Lung (tissue), 13 donors: ENCODE data around the gene CMSS1. TPM values are rescaled to one million over a fixed set of nuclear protein-coding genes. Genes with fewer than 3 reads are reported as not detected.
"Not testable (repeated sequence)": the region's sequence is repeated elsewhere in the genome, so short reads cannot be mapped to it uniquely, and the experiment has no call there.

Source experiments
- ATAC-seq: fragments of 200-7000 bp; cut with Tn5 transposase; one replicate; pipeline ENCODE4 v1.9.1; 2020; ENCODE audit warnings: moderate number of reproducible peaks; ENCODE audit not compliant: insufficient read depth, low FRiP score
- DNase-seq, 3 donors: peaks; one replicate each; pipeline ENCODE4 v3.0.0-alpha.2; 2013 to 2017
- H3K27ac ChIP-seq, 2 donors: one replicate each; pipeline ENCODE4 v1.5.1; 2013; ENCODE audit warnings: mild to moderate bottlenecking in 2 of 2, moderate library complexity in 2 of 2, control low read depth in 1 of 2, inconsistent platforms in 1 of 2, low read depth in 1 of 2, low read length in 1 of 2
- H3K27me3 ChIP-seq, 3 donors: one replicate each; pipeline ENCODE4 v1.5.1; 2013; ENCODE audit warnings: low read length in 2 of 3; ENCODE audit not compliant: control insufficient read depth in 3 of 3, insufficient read depth in 3 of 3
- H3K36me3 ChIP-seq, 4 donors: one replicate each; pipeline ENCODE4 v1.5.1; 2013; ENCODE audit warnings: low read length in 4 of 4, mild to moderate bottlenecking in 1 of 4, moderate library complexity in 1 of 4; ENCODE audit not compliant: control insufficient read depth in 4 of 4, insufficient read depth in 4 of 4
- H3K4me1 ChIP-seq, 5 donors: one replicate each; pipeline ENCODE4 v1.5.1; 2013; ENCODE audit warnings: low read length in 5 of 5, mild to moderate bottlenecking in 2 of 5, moderate library complexity in 1 of 5; ENCODE audit not compliant: control insufficient read depth in 5 of 5, insufficient read depth in 5 of 5
- H3K4me3 ChIP-seq: one replicate; pipeline ENCODE4 v1.5.1; 2013; ENCODE audit warnings: mild to moderate bottlenecking, control low read depth, moderate library complexity
- H3K9ac ChIP-seq, 2 donors: one replicate each; pipeline ENCODE4 v1.5.1; 2013; ENCODE audit warnings: low read length in 2 of 2, control low read depth in 1 of 2; ENCODE audit not compliant: insufficient read depth in 1 of 2
- H3K9me3 ChIP-seq, 4 donors: one replicate each; pipeline ENCODE4 v1.5.1; 2013; ENCODE audit warnings: low read length in 3 of 4, mild to moderate bottlenecking in 1 of 4, moderate library complexity in 1 of 4; ENCODE audit not compliant: control insufficient read depth in 4 of 4, insufficient read depth in 3 of 4
- WGBS, 2 donors: extraction: QIAGEN DNeasy Blood & Tissue Kit; methylation state at CpG; one replicate each; pipeline ENCODE4 v1.1.7; 2013; 5-methylcytosine and 5-hydroxymethylcytosine counted together
- polyA plus RNA-seq, 2 donors: library from polyadenylated mRNA; stranded (reverse); fragments of 200-250 nt; gene quantifications; one replicate each; pipeline ENCODE4 v1.2.1, GENCODE V29; 2013
- small RNA-seq: library from RNA; depleted of rRNA; stranded (forward); fragments of <200 nt; gene quantifications from one replicate; pipeline ENCODE3, GENCODE V24; 2014; ENCODE audit warnings: low replicate concordance
- total RNA-seq, 2 donors: library from RNA; depleted of rRNA in 1 of 2; stranded (reverse); fragments of >200 nt in 1 of 2; gene quantifications; one replicate each; pipeline ENCODE4 v1.2.1, GENCODE V29; 2014 to 2021
- TF ChIP-seq, protein P1 (sequence below): IDR thresholded peaks from 2 replicates; pipeline ENCODE4 v1.5.1; 2012; ENCODE audit warnings: mild to moderate bottlenecking; ENCODE audit errors: control extremely low read depth, extremely low read depth
- donor health status: control.
- donor health status: control.
- donor health status: Bipolar disorder and iron deficiency.
- donor health status: healthy.
- donor health status: DM: yes; HTN: yes; CAD: no.

Gene CMSS1
- total and polyA plus RNA-seq, 4 donors = 12.3 to 28.9 (median 22.6) TPM

DNA sequence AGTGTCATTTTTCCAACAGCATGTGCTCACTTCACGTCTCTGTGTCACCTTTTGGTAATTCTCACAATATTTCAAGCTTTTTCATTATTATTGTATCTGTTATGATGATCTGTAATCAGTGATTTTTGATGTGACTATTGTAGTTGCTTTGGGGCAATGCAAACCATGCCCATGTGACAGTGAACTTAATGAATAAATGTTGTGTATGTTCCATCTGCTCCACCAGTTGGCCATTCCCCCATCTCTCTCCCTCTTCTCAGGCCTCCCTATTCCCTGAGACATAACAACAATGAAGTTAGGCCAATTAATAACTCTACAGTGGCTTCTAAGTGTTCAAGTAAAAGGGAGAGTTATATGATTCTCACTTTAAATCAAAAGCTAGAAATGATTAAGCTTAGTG lies 410.6 kb downstream of the CMSS1 start:
- ATAC-seq = no peak
- no peak overlapping the region for H3K9ac ChIP-seq
- H3K9me3 ChIP-seq = no peaks in the 10 kb centered on the region
- DNase-seq = no peak
- H3K4me1 ChIP-seq = peaks cover 0 to 12% (median 0%) of the 10 kb centered on the region in 5 donors
- no peak overlapping the region for H3K4me3 ChIP-seq
- H3K36me3 ChIP-seq = no peaks in the 10 kb centered on the region
- H3K27ac ChIP-seq = no peak overlapping the region
- 87 to 94% methylated on average over 1 of the region's 1 CpG for WGBS, 2 donors
- TF ChIP-seq, protein P1, sequence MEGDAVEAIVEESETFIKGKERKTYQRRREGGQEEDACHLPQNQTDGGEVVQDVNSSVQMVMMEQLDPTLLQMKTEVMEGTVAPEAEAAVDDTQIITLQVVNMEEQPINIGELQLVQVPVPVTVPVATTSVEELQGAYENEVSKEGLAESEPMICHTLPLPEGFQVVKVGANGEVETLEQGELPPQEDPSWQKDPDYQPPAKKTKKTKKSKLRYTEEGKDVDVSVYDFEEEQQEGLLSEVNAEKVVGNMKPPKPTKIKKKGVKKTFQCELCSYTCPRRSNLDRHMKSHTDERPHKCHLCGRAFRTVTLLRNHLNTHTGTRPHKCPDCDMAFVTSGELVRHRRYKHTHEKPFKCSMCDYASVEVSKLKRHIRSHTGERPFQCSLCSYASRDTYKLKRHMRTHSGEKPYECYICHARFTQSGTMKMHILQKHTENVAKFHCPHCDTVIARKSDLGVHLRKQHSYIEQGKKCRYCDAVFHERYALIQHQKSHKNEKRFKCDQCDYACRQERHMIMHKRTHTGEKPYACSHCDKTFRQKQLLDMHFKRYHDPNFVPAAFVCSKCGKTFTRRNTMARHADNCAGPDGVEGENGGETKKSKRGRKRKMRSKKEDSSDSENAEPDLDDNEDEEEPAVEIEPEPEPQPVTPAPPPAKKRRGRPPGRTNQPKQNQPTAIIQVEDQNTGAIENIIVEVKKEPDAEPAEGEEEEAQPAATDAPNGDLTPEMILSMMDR = no peak
- H3K27me3 ChIP-seq = no peaks in the 10 kb centered on the region

DNA sequence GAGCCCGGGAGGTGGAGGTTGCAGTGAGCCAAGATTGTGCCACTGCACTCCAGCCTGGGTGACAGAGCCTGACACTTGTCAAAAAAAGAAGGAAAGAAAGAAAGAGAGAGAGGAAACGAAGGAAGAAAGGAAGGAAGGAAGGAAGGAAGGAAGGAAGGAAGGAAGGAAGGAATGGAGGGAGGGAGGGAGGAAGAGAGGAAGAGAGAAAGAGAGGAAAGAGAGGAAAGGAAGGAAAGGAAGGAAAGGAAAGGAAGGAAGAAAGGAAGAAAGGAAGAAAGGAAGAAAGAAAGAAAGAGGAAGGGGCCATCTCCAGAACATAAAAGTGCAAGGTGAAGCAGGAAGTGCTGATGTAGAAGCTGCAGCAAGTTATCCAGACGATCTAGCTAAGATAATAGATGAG lies 411.5 kb downstream of the CMSS1 start:
- WGBS, 2 donors = 77 to 78% methylated on average over 3 of the region's 3 CpGs
- not testable (repeated sequence) for DNase-seq, H3K9ac ChIP-seq, H3K36me3 ChIP-seq, H3K27ac ChIP-seq, H3K4me3 ChIP-seq, H3K27me3 ChIP-seq, H3K9me3 ChIP-seq, ATAC-seq
- peaks cover 0 to 12% (median 0%) of the 10 kb centered on the region in 5 donors for H3K4me1 ChIP-seq

DNA sequence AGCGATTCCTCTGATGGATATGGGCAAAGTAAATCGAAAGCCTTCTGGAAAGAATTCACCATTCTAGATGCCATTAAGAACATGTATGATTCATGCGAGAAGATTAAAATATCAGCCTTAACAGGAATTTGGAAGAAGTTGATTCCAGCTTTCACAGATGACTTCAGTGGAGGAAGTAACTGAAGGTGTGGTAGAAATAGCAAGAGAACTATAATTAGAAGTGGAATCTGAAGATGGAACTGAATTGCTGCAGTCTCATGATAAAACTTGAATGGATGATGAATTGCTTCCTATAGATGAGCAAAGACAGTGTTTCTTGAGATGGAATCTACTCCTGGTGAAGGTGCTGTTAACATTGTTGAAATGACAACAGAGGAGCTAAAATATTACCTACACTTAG lies 413.0 kb downstream of the CMSS1 start:
- Histone ChIP-seq H3K27me3 (no peaks in the 10 kb centered on the region), H3K4me1 (peaks cover 0 to 12% (median 0%) of the 10 kb centered on the region in 5 donors), H3K4me3 (no peak overlapping the region), H3K27ac (no peak overlapping the region), H3K36me3 (no peaks in the 10 kb centered on the region), H3K9ac (no peak overlapping the region), H3K9me3 (no peaks in the 10 kb centered on the region)
- WGBS, 2 donors = 97% methylated on average over 3 of the region's 3 CpGs
- DNase-seq = no peak
- TF ChIP-seq, protein P1 = no peak
- no peak for ATAC-seq

Small RNAs within 50 kb of the gene (small RNA-seq; reads per million reads assigned to genes)
- not detected for gene MIR3921

Other genes starting within 250 kb of the CMSS1 start
- gene COL8A1, start 179.3 kb upstream of the CMSS1 start, total RNA-seq = 10 to 100 TPM; 50.6 to 84.6 TPM
- 10 to 100 TPM; 19.5 to 63.6 TPM for gene COL8A1, start 179.3 kb upstream of the CMSS1 start, polyA plus RNA-seq